A549 (cell line): ENCODE results near the gene CFAP77.

ENCODE experiments used
- BHLHE40 ChIP-seq: IDR thresholded peaks from 2 replicates; pipeline ENCODE4 v1.6.1; 2012; ENCODE audit warnings: low read depth, low read length, inconsistent platforms
- CTCF ChIP-seq: fragments of >200 bp; sonication (Bioruptor Twin); formaldehyde crosslinking; IDR thresholded peaks from 3 replicates; pipeline ENCODE4 v1.5.1; 2016
- EP300 ChIP-seq, 2 experiments: fragments of >200 bp; sonication (Bioruptor Twin); formaldehyde crosslinking; IDR thresholded peaks; 2 replicates in 1 of 2; 3 replicates in 1 of 2; pipeline ENCODE4 v1.6.1; 2016 to 2017
- MAX ChIP-seq: IDR thresholded peaks from 2 replicates; pipeline ENCODE4 v1.6.1; 2012
- MYC ChIP-seq: IDR thresholded peaks from 2 replicates; pipeline ENCODE4 v1.6.1; 2012; ENCODE audit warnings: mild to moderate bottlenecking, inconsistent platforms, low read length, improper control_type of control experiment, borderline replicate concordance
- NPAS2 ChIP-seq: fragments of 250-450 bp; sonication (Bioruptor Pico); IDR thresholded peaks from 2 replicates; pipeline ENCODE4 v1.8.0; 2022; ENCODE audit warnings: mild to moderate bottlenecking, moderate library complexity, borderline replicate concordance
- POLR2A ChIP-seq: IDR thresholded peaks from 2 replicates; pipeline ENCODE4 v1.6.1; 2012; ENCODE audit warnings: mild to moderate bottlenecking, low read length
- REST ChIP-seq: fragments of 200-600 bp; sonication (generic); IDR thresholded peaks from 2 replicates; pipeline ENCODE4 v1.6.1; 2016; ENCODE audit warnings: antibody characterized with exemption, mild to moderate bottlenecking, moderate library complexity
- RNF2 ChIP-seq: fragments of 200-600 bp; sonication (generic); IDR thresholded peaks from 2 replicates; pipeline ENCODE4 v1.6.1; 2016; ENCODE audit warnings: low read depth, mild to moderate bottlenecking, antibody characterized with exemption, moderate library complexity, borderline replicate concordance
- SREBF2 ChIP-seq: fragments of 450-650 bp; IDR thresholded peaks from 2 replicates; pipeline ENCODE4 v1.6.1; 2014; ENCODE audit warnings: mild to moderate bottlenecking, moderate library complexity
- USF2 ChIP-seq: fragments of 450-650 bp; IDR thresholded peaks from 2 replicates; pipeline ENCODE4 v1.6.1; 2014; ENCODE audit warnings: antibody characterized with exemption
- ZFP36 ChIP-seq: fragments of 450-650 bp; IDR thresholded peaks from 2 replicates; pipeline ENCODE4 v1.6.1; 2014; ENCODE audit warnings: borderline replicate concordance; ENCODE audit not compliant: partially characterized antibody

GRCh38 chr9:132367613-132368313 lies 42.2 kb upstream of the CFAP77 start:
- no peak for TF ChIP-seq RNF2
- TF ChIP-seq POLR2A = no peak
- no peak for TF ChIP-seq SREBF2
- TF ChIP-seq USF2 = no peak
- no peak for TF ChIP-seq MYC
- no peak for TF ChIP-seq CTCF
- no peak for TF ChIP-seq NPAS2
- TF ChIP-seq MAX = no peak
- no peak for TF ChIP-seq EP300 (IDR thresholded peaks at IDR 0.05)
- no peak for TF ChIP-seq BHLHE40
- TF ChIP-seq REST = no peak
- no peak for TF ChIP-seq ZFP36
